Measurements from ENCODE around the gene ZNF343. TPM values are rescaled to one million over a fixed set of nuclear protein-coding genes. Genes with fewer than 3 reads are reported as not detected.

Gene ZNF343
- 4.2 and 6.1 TPM in 2 replicates for total RNA-seq

DNA sequence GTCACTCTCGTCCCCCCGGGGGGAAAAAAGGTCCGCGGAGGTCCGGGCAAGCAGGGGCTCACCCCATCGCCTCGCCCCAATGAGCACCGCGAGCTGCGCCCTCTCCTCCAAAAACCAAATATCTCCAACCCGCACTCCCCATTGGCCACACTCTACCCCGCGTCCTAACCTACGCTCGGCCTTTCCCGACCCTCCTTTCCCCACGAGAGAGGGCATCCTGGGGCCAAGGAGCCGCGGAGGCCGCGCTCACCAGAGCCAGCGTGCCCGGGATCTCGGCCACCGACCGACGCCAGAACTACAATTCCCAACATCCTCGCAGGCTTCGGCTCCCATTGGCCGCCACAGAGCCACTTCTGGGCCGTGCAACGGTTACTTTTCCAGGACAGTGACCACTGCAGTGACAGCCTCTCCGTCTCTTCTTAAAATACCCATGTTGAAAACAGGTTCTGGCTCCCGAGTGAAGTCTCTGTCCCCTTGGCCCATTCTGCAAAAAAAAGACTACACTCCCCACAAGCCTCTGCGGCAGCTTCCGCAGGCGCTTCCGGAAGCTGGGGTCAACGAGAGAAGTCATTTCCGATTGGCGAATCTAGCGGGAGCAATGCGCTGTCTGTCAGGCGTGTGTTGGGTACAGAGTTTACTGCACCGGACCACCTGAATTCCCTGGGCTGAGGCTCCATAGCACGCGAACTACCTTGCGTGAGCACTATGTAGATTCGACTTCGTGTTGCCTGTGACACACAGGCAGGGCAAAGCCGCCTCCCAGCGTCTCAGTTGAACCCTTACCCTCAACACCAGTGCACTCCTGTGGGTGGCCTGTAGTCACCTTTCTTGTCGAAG is at the start of gene ZNF343:
ZNF343 (minus strand) TSS at position 285 of the 837 bp plus-strand sequence. CDS start 15,020 bp downstream, outside the sequence.

DNA sequence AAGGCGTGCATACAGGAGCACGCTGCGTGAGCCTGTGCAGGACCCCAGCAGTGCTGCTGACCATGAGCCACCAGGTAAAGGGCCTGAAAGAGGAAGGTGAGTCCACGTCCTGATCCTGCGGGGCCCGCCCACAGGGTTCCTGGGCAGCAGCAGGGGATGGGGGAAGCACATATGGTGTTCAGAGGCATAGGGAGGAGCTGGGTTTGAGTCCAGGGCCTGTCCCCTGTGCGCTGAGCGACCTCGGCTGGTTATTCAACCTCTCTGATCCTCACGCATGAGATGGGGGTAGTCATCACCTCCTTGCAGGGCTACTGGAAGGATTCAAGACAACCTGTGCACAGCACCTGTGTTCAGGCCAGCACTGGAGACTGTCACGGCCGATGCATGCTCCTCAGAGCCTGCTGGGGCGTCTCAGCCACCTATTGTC is 27.9 kb upstream of the ZNF343 start, which contains the start of gene TMC2:
TMC2 (plus strand) TSS at position 14 of the 427 bp plus-strand sequence; CDS start at position 63, 49 bp downstream.

DNA sequence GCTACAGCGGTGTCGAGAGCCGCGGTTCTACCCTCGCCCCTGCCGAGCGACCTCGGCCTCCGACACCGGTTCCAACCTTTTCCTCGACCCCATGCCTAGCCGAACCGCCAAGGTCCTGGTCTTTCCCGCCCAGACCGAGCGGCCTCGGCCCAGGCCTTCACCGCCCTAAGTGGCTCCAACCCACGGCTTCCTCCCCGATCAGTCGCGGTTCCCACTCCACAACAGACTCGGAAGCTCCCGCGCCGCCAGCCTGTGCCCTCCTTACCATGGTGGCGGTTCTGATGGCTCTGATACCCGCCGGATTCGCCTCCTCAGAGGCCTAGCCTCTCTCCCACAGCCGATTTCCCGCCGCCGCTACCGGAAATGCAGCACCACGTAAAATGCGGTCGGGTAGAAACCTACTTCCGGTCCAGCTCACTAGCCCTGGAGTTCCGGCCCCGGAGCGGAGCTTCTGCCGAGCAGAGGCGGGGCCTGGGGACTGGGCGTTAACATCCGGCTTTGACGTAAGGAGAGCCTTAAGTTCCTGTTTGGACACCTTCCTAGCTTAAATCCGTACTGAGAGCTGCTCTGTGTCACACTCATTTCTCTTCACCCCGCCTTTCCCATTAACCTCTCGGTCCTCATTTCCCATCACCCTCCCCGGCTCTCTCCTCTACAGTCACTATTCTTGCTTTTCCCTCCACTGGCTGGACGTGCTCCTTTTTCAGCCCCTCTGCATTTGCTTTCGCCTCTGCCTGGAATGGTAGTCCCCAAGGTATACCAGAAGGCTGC is 38.1 kb downstream of the ZNF343 start, which contains the start of gene SNRPB:
SNRPB (minus strand) TSS at position 367 of the 771 bp plus-strand sequence; CDS start at position 268, 99 bp downstream.

Other genes with a start within 250 kb of the ZNF343 start
- not detected in 2 replicates for gene TGM3, start 212.9 kb downstream of the ZNF343 start, total RNA-seq
- not detected in 2 replicates for gene TGM6, start 128.0 kb downstream of the ZNF343 start, total RNA-seq
- 488 and 776 TPM in 2 replicates for gene SNRPB, start 38.1 kb downstream of the ZNF343 start, total RNA-seq
- not detected in 2 replicates for gene TMC2, start 27.7 kb upstream of the ZNF343 start, total RNA-seq
- 86.1 and 222 TPM in 2 replicates for gene NOP56, start 143.7 kb upstream of the ZNF343 start, total RNA-seq
- 98.9 and 142 TPM in 2 replicates for gene IDH3B, start 155.3 kb upstream of the ZNF343 start, total RNA-seq
- 0.15 and 0.39 TPM in 2 replicates for gene EBF4, start 183.9 kb upstream of the ZNF343 start, total RNA-seq